Adrenal gland (tissue), 5 donors: ENCODE results near the gene TCP11L2.

Experiments used
- POLR2A ChIP-seq, 2 donors: fragments of 450-650 bp; IDR thresholded peaks; one replicate each; pipeline ENCODE4 v1.6.1; 2017; ENCODE audit warnings: antibody characterized with exemption in 2 of 2, mild to moderate bottlenecking in 2 of 2, moderate library complexity in 1 of 2
- TF ChIP-seq, protein P1 (sequence below), 6 experiments: fragments of 450-650 bp in 4 of 6; fragments of 200-600 bp in 2 of 6; sonication (generic) in 1 of 6; IDR thresholded peaks; 1 replicate in 5 of 6; 2 replicates in 1 of 6; pipeline versions ENCODE4 v1.5.1 to v1.8.0; 2016 to 2021; ENCODE audit warnings: antibody characterized with exemption in 6 of 6, mild to moderate bottlenecking in 2 of 6, moderate library complexity in 1 of 6
- donor health status: DM: no; HTN: no; CAD: no.

DNA sequence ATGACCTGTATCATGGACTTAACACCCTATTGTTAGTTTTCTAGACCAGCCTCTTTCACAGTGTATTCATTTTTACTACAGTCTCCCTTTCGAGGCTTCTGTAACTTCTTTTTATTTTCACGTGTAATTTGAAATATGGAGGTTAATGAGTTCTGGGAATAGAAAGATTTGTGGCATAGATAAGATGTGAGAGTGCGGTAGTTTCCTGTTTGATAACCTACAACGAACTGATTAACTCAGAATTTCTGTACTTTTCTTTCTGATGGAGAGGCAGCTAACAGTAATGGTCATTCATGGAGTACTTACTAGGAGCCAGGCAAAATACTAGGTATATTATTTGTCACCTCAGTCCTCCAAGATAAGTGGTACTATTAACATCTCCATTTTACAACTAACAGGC is 76.3 kb downstream of the TCP11L2 start:
- TF ChIP-seq, protein P1, sequence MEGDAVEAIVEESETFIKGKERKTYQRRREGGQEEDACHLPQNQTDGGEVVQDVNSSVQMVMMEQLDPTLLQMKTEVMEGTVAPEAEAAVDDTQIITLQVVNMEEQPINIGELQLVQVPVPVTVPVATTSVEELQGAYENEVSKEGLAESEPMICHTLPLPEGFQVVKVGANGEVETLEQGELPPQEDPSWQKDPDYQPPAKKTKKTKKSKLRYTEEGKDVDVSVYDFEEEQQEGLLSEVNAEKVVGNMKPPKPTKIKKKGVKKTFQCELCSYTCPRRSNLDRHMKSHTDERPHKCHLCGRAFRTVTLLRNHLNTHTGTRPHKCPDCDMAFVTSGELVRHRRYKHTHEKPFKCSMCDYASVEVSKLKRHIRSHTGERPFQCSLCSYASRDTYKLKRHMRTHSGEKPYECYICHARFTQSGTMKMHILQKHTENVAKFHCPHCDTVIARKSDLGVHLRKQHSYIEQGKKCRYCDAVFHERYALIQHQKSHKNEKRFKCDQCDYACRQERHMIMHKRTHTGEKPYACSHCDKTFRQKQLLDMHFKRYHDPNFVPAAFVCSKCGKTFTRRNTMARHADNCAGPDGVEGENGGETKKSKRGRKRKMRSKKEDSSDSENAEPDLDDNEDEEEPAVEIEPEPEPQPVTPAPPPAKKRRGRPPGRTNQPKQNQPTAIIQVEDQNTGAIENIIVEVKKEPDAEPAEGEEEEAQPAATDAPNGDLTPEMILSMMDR (IDR thresholded peaks at IDR 0.05), result no peak
- no peak for TF ChIP-seq POLR2A (IDR thresholded peaks at IDR 0.05)
